ENCODE measurements around the gene C3orf52. TPM values are rescaled to one million over a fixed set of nuclear protein-coding genes. Genes with fewer than 3 reads are reported as not detected.
"Not testable (repeated sequence)": the region's sequence is repeated elsewhere in the genome, so short reads cannot be mapped to it uniquely, and the experiment has no call there.

The C3orf52 gene
- total and polyA plus RNA-seq, 2 donors (not counting 1 experiment from before 2014, with no cell fraction given), result 1.5 to 1.8 TPM

DNA sequence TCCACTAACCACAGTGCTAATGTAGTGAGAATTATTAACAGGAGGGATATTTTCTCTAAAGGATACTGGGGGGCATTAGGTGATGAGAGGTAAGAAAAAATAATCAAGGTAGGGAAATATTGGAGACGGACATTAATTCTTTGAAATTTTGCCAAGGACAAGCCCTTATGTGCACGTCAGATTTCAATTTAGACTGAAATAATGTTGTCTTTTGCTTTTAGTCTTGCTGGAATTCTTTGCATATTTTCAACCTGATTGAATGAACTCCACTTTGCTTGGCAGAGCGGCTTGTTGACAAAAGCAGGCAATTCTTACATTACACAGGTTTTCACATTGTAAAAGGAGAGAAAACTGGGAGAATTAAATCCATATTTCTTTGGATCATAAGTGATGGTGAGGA, 25.0 kb upstream of the C3orf52 start:
- H3K9ac ChIP-seq (ENCODE audit: insufficient read depth, low read length), result no peak overlapping the region
- H2AFZ ChIP-seq (ENCODE audit: low read length), result no peak overlapping the region
- H3K36me3 ChIP-seq (ENCODE audit: control insufficient read depth, insufficient read depth, low read length), result no peaks in the 10 kb centered on the region
- H3K79me2 ChIP-seq (ENCODE audit: control insufficient read depth, insufficient read depth, low read length), result no peaks in the 10 kb centered on the region
- H3K27me3 ChIP-seq (ENCODE audit: control insufficient read depth, insufficient read depth, low read length), result no peaks in the 10 kb centered on the region
- no peak overlapping the region for H3K4me3 ChIP-seq (replicated peaks in 1 of 4; ENCODE audit: control extremely low read depth in 1 of 4, insufficient read depth in 1 of 4, low read depth in 3 of 4, low read length in 4 of 4)
- no peak overlapping the region for H3K4me2 ChIP-seq (ENCODE audit: extremely low read depth, insufficient read depth, low read length)
- no peak overlapping the region for H3K27ac ChIP-seq (ENCODE audit: insufficient read depth, low read length)
- no peaks in the 10 kb centered on the region for H3K9me3 ChIP-seq (ENCODE audit: control insufficient read depth, insufficient read depth, low read depth, low read length)
- DNase-seq (ENCODE audit: low read depth in 2 of 2), result peak; percentile 15 to 79
- TF ChIP-seq EZH2 (IDR thresholded peaks at IDR 0.05; ENCODE audit: low read length, missing control alignments) (no peak), CTCF (conservative IDR thresholded peaks at IDR 0.05 in 1 of 2, IDR thresholded peaks at IDR 0.05 in 1 of 2; ENCODE audit: low read depth in 1 of 2, low read length in 2 of 2) (no peak)
- H4K20me1 ChIP-seq (ENCODE audit: control insufficient read depth, extremely low read depth, insufficient read depth, low read length), result no peaks in the 10 kb centered on the region
- H3K4me1 ChIP-seq (ENCODE audit: control insufficient read depth, extremely low read depth, insufficient read depth, low read length), result no peaks in the 10 kb centered on the region

GRCh38 chr3:112072387-112073060, 13.7 kb upstream of the C3orf52 start:
- H3K9me3 ChIP-seq (ENCODE audit: control insufficient read depth, insufficient read depth, low read depth, low read length); H3K4me2 ChIP-seq (ENCODE audit: extremely low read depth, insufficient read depth, low read length); H3K27me3 ChIP-seq (ENCODE audit: control insufficient read depth, insufficient read depth, low read length); H3K27ac ChIP-seq (ENCODE audit: insufficient read depth, low read length); H3K4me3 ChIP-seq (replicated peaks in 1 of 4; ENCODE audit: control extremely low read depth in 1 of 4, insufficient read depth in 1 of 4, low read depth in 3 of 4, low read length in 4 of 4); H2AFZ ChIP-seq (ENCODE audit: low read length); DNase-seq (ENCODE audit: low read depth in 2 of 2); H3K36me3 ChIP-seq (ENCODE audit: control insufficient read depth, insufficient read depth, low read length); H3K79me2 ChIP-seq (ENCODE audit: control insufficient read depth, insufficient read depth, low read length); H4K20me1 ChIP-seq (ENCODE audit: control insufficient read depth, extremely low read depth, insufficient read depth, low read length); H3K9ac ChIP-seq (ENCODE audit: insufficient read depth, low read length): not testable (repeated sequence)
- H3K4me1 ChIP-seq (ENCODE audit: control insufficient read depth, extremely low read depth, insufficient read depth, low read length), result peaks cover 11% of the 10 kb centered on the region

- Histone ChIP-seq H3K9ac (ENCODE audit: insufficient read depth, low read length) (no peak overlapping the region), H3K27ac (ENCODE audit: insufficient read depth, low read length) (no peak overlapping the region)
Observed at GRCh38 chr3:112074006-112074405, 12.2 kb upstream of the C3orf52 start.

More at GRCh38 chr3:112074006-112074405, 12.2 kb upstream of the C3orf52 start:
- Histone ChIP-seq H3K79me2 (ENCODE audit: control insufficient read depth, insufficient read depth, low read length) (no peaks in the 10 kb centered on the region), H3K9me3 (ENCODE audit: control insufficient read depth, insufficient read depth, low read depth, low read length) (no peaks in the 10 kb centered on the region), H4K20me1 (ENCODE audit: control insufficient read depth, extremely low read depth, insufficient read depth, low read length) (no peaks in the 10 kb centered on the region), H3K4me3 (replicated peaks in 1 of 4; ENCODE audit: control extremely low read depth in 1 of 4, insufficient read depth in 1 of 4, low read depth in 3 of 4, low read length in 4 of 4) (no peak overlapping the region), H3K4me1 (ENCODE audit: control insufficient read depth, extremely low read depth, insufficient read depth, low read length) (peaks cover 11% of the 10 kb centered on the region), H3K27me3 (ENCODE audit: control insufficient read depth, insufficient read depth, low read length) (no peaks in the 10 kb centered on the region), H2AFZ (ENCODE audit: low read length) (no peak overlapping the region), H3K36me3 (ENCODE audit: control insufficient read depth, insufficient read depth, low read length) (no peaks in the 10 kb centered on the region), H3K4me2 (ENCODE audit: extremely low read depth, insufficient read depth, low read length) (peak overlapping the region; percentile 25)
- TF ChIP-seq CTCF (conservative IDR thresholded peaks at IDR 0.05 in 1 of 2, IDR thresholded peaks at IDR 0.05 in 1 of 2; ENCODE audit: low read depth in 1 of 2, low read length in 2 of 2) (no peak), EZH2 (IDR thresholded peaks at IDR 0.05; ENCODE audit: low read length, missing control alignments) (no peak)
- DNase-seq (ENCODE audit: low read depth in 2 of 2), result peak in 1 of 2 donors; percentile 56

Measured in fibroblast of lung (primary cell).